HL-60/S4 treated with retinoic acid at 250 ng/mL for 4 days and 3 days (cell line): Measurements from ENCODE around the gene LYSMD2.

Experiments
- in situ Hi-C: fragments of 300-500 bp; cut with MboI; formaldehyde crosslinking; loops from 2 replicates; pipeline ENCODE4 v1.7.0; 2022; ENCODE audit warnings: low sequenced_read_pairs

LYSMD2 gene

GRCh38 chr15:51721199-51721960 lies 16.1 kb downstream of the LYSMD2 start:
- in situ Hi-C loops, result no loop called here

DNA sequence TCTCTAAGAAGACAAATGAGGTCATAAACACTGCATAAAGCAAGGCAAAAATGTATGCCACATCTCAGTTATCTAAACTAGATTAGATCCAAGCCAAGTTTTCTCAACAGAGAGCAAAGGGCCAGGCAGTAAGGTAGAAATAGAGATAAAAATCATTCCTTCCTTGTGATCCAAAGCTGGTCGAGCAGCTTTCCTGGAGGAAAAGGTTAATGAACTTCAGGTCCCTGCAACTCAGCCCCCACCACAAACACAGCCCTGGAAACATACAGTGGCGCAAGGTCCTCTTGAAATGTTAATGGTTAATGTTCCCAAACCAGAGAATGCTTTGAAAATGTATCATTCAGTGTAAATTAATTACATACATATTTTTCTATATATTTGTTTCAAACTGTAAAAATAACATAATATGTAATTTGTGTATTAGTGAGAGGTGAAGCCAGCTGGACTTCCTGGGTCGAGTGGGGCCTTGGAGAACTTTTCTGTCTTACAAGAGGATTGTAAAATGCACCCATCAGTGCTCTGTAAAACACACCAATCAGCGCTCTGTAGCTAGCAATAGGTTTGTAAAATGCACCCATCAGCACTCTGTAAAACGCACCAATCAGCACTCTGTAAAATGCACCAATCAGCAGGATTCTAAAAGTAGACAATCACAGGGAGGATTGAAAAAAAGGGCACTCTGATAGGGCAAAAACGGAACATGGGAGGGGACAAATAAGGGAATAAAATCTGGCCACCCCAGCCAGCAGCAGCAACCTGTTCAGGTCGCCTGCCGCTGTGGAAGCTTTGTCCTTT lies 17.1 kb downstream of the LYSMD2 start:
- in situ Hi-C loops, result no loop called here

DNA sequence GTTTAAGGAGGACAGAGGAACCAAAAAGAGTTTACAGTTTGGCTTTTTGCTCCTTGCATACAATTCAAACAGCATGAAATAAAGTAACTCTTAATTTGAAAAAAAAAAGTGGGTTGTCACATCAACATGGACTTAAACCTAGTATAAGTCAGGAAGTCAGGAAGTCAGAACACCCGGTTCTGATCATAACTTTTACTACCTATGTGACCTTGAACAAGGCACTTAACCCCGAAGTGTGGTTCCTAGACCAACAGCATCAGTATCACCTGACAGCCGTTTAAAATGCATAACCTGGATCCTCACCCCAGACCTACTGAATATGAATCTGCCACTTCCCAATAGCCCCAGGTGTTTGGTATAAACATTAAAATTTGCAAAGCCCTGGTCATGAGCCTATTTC lies 18.7 kb downstream of the LYSMD2 start:
- in situ Hi-C loops, result no loop called here

- in situ Hi-C loops, result no loop called here
Observed at GRCh38 chr15:51718219-51718618, 19.2 kb downstream of the LYSMD2 start.

GRCh38 chr15:51714911-51715310 lies 22.5 kb downstream of the LYSMD2 start:
- in situ Hi-C loops, result no loop called here

DNA sequence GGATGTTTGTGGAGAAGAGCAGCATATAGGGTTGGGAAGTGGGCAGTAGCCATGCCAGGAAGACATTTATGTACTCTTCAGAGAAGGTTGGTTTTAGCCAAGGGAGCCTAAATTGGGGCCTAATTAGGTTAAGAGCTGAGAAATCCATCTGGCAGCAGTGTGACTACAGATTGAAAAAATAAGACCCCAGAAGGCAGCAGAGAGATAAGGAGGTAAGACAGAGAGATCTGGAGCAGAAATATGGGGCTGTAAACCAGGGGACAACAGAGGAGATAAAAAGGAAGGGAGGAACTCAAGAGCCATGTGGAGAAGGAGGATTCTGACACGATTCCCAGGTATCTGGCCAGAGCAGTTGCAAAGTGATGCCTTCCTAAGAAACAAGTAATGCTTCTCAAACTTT lies 23.3 kb downstream of the LYSMD2 start:
- in situ Hi-C loops, result no loop called here

DNA sequence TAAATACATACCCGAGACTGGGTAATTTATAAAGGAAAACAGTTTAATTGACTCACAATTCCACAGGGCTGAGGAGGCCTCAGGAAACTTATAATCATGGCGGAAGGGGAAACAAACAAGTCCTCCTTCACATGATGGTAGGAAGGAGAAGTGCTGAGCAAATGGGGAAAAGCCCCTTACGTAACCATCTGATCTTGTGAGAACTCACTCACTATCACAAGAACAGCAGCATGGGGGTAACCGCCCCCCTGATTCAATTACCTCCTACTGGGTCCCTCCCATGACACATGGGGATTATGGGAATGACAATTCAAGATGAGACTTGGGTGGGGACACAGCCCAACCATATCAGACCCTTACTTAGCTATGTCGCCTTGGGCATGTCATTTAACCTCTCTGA lies 28.4 kb downstream of the LYSMD2 start:
- in situ Hi-C loops, result no loop called here

DNA sequence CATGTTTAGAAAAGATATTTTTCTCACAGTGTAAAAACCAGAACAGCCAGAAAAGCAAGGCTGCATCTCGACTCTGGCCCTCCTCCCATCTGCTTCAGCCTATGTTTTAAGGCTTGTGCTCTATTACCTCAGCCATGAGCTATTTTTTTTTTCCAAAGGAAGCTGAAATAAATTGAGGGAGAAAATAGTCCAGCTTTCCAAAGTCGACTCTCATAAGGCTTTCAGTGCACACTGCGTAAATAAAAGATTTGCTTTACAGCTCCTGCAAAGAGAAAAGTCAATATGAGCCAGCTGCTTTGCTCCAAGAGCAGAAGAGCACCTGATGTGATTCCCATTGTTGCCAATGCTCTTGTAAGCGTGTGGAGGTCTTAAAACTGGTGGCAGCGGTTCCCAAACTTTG lies 29.4 kb downstream of the LYSMD2 start:
- in situ Hi-C loops, result no loop called here

- in situ Hi-C loops, result no loop called here
Observed at GRCh38 chr15:51706926-51707608, 30.4 kb downstream of the LYSMD2 start.

GRCh38 chr15:51706291-51706690 lies 31.2 kb downstream of the LYSMD2 start:
- in situ Hi-C loops, result no loop called here

- in situ Hi-C loops, result no loop called here
Observed at GRCh38 chr15:51702710-51703109, 34.7 kb downstream of the LYSMD2 start.

DNA sequence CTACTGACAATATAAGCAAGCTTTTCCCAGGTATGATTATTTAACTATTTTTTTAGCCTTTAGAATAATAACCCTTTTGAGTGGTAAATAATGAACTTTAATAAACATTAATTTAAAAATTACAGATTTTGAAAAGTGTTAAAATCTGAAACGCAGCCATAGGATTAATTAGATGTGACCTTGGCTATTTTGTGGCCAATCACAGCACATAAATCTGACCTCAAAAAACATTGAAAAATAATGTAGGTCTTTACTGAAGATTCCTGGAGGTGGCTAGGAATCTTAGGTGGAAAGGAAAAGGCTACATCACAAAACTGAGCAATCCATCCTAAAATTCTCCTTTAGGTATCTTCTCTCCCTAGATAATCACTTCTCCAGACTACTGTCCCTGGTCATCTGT lies 38.1 kb downstream of the LYSMD2 start:
- in situ Hi-C loops, result no loop called here

- in situ Hi-C loops, result no loop called here
Observed at GRCh38 chr15:51697163-51697562, 40.3 kb downstream of the LYSMD2 start.

DNA sequence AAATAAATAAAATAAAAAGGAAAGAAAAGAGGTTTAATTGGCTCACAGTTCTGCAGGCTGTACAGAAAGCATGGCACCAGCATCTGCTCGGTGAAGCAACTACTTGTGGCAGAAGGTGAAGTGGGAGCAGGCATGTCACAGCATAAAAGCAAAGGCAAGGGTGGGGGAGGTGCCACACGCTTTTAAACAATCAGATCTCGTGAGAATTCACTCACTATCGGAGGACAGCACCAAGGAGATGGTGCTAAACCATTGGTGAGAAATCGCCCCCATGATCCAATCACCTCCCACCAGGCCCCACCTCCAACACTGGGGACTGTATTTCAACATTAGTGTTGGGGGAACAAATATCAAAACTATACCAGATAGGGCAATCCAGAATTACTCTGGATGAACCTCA lies 40.9 kb downstream of the LYSMD2 start:
- in situ Hi-C loops, result no loop called here

DNA sequence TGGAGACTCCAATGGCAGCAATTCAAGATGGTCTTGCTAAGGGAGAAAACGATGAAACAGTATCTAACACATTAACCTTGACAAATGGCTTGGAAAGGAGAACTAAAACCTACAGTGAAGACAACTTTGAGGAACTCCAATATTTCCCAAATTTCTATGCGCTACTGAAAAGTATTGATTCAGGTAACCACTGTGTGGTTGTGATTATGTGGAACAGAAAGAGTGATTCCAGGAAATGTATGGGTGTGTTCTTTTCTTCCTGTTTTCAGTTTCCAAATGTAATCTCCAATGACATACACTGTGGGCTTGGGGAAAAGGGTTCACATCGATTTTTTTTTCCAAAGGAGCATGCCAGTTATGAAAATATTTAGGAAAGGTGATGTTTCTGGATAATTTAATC lies 45.3 kb downstream of the LYSMD2 start:
- in situ Hi-C loops, result no loop called here

GRCh38 chr15:51688863-51689262 lies 48.6 kb downstream of the LYSMD2 start:
- in situ Hi-C loops, result no loop called here

DNA sequence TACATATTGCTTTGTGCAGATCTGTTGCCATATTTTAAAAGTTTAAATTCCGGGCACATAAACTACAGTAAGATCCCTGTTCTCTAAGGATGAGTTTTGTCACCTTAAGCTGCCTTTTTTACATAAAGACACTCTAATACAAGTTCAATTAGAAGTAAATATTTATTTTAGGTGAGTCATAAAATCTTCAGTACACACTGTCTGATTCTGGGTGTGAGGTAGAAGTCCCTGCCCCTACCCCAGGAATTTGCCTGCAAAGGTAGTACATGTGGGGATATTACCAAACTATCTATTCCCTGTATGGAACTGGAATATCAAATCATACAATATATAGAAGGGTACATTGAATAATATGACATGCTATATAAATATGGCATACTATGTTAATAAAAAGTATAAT lies 49.9 kb downstream of the LYSMD2 start:
- in situ Hi-C loops, result no loop called here

GRCh38 chr15:51681303-51681963 lies 56.0 kb downstream of the LYSMD2 start, which contains the start of gene SCG3:
Gene SCG3, plus strand, starts transcription at chr15:51681503. Its CDS starts 253 bp downstream, at chr15:51681756.
- in situ Hi-C loops, result no loop called here

DNA sequence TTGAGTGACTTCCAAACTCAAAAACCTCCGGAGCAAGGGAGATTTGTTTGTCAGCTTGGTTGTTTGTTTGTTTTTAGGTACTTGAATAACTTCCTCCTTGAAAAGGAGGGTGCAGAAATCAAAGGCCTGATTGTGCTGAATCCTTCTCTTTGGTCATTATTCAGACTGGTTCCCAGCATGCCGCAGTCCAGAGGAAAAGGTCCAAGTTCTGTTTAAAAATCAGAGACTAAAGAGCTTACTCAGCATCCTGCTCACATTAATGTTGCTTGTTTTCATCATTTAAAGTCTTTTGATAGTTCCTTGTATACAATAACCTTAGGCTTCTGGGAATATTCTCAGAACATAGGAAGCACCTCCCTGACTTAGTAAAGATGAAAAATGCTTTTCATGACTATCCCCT lies 57.1 kb downstream of the LYSMD2 start:
- in situ Hi-C loops, result no loop called here

DNA sequence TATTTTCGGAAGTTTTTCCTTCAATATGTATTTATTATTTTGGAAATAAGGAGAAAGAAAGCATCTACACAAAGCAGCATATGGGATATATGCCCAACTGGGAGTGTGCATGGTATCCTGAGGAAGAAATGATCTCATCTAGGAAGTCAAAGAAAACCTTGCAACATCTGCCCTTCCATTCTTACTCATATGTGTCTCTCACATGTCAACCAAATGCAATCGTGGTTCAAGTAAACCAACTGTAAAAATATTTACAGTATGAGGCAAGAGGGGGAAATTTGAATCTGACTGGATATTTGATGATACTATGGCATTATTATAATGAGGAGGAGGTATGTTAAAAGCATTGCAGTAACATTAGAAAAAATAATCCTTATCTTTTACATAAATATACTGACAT lies 59.4 kb downstream of the LYSMD2 start:
- in situ Hi-C loops, result no loop called here

GRCh38 chr15:51677452-51677851 lies 60.0 kb downstream of the LYSMD2 start:
- in situ Hi-C loops, result no loop called here
